HK-2 (cell line): Measurements from ENCODE around the gene B4GALT1.

Source experiments
- DNase-seq: peaks from one replicate; pipeline ENCODE4 v3.0.0-alpha.2; 2018; ENCODE audit not compliant: unreplicated experiment

The B4GALT1 gene

GRCh38 chr9:33140401-33141360 lies 26.5 kb downstream of the B4GALT1 start:
- no peak for DNase-seq

DNA sequence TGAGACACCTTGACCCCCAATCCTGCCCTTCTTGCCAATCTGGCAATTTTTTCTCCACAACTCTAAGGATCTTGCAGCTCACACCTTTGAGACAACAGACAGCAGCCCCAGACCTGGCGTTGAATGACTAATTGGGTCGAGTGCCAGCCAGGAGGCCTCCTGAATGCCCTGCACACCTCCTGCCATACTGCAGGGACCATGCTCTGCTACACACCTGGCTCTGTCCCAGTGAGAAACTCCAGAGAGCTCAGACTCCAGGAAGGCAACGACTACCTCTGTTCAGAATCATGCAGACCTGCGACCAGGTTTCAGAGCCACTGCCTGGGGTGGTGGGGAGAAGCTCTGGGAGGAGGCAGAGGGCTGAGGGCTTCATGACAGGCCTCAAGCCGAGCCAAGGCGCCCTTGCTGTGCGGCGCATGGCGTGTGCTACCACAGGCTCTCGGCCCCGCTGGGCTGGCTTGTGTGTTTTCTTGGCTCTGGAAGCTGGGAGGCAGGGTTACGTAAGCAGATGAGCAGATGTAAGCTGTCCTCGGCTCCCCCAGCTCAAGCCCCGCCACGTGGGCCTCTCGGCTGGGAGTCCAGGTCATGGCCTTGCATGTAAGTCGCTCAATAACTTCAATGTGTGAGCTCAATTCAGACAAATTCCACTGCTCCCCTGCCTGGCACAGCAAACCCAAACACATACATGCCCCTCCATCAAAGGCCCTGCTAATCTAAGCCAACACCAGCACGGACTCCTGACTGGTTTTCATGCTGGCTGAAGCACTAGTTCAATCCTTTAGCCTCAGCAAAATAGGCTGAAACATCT lies 27.5 kb downstream of the B4GALT1 start:
- DNase-seq = peak; percentile 36

DNA sequence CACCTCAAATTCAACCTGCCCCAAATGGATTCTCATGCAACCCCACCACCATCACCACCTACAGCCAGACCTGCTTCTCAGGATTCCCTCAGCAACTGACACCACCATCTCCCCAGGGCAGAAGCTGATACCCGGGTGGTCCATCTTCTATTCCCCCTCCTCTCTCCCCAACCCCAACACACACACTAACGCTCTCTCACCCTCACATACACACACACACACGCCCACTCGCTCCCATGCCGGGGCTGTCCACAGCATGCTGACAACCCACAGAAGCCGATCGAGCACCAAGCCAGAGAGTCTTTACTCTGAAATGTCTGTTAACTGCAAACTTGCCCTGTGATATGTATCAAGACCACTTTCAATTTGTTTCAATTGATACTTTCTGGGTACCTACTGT lies 28.4 kb downstream of the B4GALT1 start:
- no peak for DNase-seq

GRCh38 chr9:33137781-33138264 lies 29.3 kb downstream of the B4GALT1 start:
- no peak for DNase-seq

- no peak for DNase-seq
These were observed 30.1 kb downstream of the B4GALT1 start for GRCh38 chr9:33136721-33137670.

GRCh38 chr9:33135470-33135958 lies 31.6 kb downstream of the B4GALT1 start:
- DNase-seq = no peak

DNA sequence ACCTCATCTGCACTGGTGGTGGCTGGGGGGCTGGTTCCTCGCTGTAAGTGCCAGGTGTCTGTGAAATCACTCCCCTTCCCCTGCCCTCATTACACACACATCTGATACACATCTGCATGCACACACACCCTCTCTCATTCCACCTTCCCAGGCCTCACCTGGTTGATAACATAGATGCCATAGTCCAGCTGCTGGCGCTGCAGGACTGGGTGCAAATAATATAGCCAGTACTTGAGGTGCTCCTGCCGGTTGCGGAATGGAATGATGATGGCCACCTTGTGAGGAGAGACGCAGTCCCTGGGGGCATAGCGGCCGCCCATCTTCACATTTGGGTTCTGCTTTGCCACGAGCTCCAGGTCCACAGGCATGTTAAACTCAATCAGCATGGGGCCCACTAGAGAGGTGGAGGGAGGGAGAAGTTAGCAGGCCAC lies 32.1 kb downstream of the B4GALT1 start:
- DNase-seq = no peak

DNA sequence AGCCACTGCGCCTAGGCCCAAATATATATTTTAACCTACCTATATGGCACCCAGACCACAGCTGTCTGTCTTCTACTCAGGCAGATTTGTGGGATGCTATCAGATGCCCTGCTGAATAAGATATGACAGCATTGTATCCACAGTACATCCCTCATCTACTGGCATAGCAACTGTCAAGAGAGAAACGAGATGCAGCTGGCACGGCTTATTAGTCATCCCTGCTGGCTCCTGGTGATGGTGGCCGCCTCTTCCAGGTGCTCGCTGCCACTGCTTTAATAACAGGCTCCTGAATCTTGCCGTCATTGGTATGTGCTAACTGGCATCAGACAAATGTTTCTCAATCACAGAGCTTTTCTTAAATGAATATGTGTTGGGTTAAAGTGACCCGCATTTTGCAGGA lies 34.0 kb downstream of the B4GALT1 start:
- no peak for DNase-seq

DNA sequence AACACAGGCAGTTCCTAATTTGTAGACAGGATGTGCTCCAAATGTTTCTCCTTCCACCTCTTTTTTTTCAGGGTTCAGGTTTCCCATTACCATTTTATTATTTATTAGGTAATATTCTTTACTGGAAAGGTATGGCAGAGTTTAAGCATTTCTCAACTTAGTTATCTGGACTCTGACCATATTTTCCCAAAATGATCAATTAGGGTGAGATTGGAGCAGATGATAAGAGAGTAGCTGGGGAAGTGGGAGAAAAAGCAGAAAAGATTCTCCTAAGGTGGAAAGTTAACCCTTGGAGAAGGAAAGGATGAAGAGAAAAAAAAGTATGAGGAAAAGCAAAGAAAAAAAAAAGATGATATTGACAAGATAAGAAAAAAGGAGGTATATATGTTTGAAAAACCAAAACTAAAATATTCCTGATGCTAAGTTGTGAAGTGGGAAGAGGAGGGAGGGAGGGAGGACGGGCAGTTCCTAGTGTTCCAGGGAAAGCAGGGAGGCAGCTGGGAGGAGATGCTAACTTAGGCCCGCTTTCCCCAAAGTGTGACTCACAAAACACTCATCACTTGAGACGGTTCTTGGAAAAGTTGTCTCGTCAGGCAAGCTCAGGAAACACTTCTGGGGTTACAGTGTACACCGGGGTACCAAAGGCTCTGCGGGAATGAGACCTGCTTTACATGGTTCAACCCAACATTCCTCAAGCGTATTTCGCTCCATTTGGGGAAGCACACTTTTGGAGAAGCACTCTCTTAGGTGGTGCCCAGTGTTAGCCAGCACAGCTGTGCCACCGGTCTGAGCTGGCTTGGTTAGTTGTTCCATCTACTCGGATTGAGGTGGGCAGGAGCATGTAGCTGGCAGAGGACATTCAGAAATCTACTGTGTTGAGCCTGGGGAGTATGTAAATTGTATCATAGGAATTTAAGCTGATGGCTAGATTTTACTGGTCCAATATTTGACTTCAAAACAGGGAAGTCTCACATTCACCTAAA lies 35.1 kb downstream of the B4GALT1 start:
- peak; percentile 28 for DNase-seq

GRCh38 chr9:33130961-33131789 lies 36.0 kb downstream of the B4GALT1 start:
- no peak for DNase-seq

DNA sequence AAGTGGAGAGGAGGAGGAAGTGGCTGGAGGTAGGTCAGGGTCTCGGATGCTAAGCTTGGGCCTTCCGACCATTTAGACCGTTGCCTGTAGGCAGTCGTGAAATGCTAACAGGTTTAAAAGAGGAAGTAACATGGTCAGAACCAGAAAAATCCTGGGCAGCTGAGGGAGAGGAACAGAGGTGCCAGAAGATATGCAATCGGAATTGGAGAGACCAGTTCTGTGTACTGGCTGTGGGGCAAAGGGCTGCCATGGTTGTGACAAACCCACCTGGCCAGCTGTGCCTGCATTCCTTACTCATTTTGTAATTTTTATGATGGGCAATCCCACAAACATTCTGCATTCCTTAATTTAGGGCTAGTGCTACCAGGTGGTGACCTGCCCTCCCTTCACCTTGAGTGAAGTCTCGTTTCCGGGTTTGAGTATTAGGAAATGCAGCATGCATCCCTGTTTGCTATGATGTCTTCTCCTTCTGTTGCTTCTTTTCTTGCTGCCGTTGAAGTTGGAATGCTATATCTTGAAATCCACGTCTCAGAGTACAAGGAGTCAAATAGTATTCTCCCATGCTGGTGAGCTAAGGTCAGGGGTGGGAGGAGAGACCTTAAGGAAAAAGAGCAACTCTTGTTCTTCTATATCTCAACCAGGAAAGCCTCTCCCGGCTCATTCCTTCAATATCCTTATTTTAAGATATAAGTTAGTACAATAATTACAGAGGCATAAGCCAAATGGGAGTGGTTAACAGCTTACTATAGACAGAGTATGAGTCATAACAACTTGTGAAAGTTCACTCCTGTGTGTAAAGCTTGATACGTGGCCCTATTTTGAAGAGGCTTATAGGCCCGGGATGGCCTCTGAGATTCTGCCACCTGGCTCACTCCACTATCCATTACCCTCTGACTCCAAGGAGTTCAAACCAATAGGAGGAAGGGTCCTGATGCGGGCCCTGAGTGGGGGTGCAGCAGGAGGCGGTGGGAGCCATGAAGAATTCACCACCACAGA lies 37.0 kb downstream of the B4GALT1 start:
- no peak for DNase-seq

DNA sequence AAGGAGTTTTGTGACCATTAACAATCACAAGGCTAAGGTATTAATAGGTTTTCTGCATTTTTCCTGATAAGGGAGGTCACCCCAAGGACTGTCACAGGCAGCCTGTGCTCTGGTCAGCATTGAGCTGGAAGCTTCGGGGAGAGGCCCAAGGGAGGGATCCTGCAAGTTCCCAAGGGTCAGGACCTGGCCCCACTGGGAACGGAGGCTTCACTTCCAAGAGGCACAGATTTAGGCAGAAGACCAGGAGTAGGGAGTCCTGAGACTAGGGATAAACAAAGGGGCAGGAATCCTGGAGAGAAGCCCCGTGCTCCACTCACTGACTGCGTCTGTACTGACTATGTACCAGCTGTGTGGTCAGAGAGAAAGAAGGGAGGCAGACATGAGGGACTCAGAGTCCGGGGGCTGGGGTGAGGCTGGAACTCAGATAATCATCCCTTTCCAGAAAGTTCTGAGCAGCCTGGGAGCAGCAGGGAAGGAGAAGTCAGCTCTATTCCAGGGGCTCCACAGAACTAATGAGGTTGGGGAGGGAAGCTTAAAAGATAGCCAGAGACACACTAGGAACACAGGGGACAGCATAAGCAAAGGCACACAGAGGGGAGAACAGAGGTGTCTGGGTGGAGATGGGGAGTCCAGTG lies 37.8 kb downstream of the B4GALT1 start:
- DNase-seq = no peak

DNA sequence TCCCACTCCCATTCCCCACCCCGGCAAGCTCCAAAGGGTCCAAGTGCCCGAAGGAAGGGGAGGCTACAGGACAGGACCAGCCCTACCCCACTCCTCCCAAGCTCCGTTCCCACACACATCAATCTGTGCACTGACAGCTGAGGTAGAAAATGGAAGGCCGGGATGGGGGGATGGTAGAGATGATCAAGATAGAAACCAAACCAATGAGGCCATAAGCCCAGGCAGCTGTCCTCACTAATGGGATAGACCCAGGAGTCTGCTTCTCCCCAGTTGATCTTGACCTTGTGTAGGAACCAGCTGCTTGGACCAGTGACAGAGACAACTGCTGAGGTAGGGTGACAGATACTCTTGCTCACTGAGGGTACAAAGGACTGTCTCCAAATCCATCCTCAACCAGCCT lies 38.6 kb downstream of the B4GALT1 start:
- no peak for DNase-seq

GRCh38 chr9:33127881-33128280 lies 39.3 kb downstream of the B4GALT1 start:
- DNase-seq = no peak

- peak; percentile 32 for DNase-seq
These were observed 41.0 kb downstream of the B4GALT1 start for GRCh38 chr9:33125871-33126823.

DNA sequence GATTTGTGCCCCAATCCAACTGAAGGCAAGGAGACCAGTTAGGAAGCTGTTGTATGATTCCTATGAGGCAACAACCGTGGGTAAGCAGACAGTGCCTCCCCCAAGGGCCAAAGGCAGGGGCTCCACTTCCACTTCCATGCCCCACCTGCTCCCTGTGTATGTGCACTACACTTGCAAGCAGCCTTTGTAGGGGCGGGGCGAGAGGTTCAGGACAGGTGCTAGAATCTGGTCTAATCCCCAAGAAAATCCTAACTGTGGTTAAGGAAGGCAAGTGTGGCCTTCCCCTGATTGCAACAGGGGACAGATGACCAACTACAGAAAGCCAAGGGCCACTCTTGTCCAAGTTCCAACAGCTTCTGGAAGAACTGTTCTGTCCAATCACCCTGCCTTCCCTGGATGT lies 41.7 kb downstream of the B4GALT1 start:
- DNase-seq = no peak
